GM12873 (cell line): ENCODE results near the gene MYRIP.

Source experiments
- CTCF ChIP-seq: IDR thresholded peaks from 2 replicates; pipeline ENCODE4 v1.5.1; 2012; ENCODE audit warnings: low read depth, mild to moderate bottlenecking, moderate library complexity, low read length, control low read depth; ENCODE audit not compliant: insufficient read depth; ENCODE audit errors: missing control alignments

MYRIP gene

DNA sequence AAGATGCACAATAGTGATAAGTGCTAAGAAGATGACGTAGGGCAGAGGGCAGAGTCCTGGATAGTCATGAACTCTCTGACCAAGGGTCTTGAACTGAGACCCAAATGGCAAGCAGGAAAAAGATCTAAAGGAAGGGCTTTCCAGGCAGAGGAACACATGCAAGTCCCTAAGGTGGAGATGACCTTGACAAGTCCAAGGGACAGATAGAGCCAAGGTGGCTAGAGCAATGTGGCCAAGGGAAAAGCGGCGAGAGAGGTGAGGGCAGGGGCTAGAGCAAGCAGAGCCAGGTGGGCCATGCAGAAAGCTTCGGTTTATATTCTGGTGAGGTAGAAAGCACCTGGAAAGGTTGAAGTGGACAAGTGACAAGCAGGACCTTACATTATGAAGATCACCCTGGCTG lies 414.4 kb downstream of the MYRIP start:
- no peak for TF ChIP-seq CTCF

DNA sequence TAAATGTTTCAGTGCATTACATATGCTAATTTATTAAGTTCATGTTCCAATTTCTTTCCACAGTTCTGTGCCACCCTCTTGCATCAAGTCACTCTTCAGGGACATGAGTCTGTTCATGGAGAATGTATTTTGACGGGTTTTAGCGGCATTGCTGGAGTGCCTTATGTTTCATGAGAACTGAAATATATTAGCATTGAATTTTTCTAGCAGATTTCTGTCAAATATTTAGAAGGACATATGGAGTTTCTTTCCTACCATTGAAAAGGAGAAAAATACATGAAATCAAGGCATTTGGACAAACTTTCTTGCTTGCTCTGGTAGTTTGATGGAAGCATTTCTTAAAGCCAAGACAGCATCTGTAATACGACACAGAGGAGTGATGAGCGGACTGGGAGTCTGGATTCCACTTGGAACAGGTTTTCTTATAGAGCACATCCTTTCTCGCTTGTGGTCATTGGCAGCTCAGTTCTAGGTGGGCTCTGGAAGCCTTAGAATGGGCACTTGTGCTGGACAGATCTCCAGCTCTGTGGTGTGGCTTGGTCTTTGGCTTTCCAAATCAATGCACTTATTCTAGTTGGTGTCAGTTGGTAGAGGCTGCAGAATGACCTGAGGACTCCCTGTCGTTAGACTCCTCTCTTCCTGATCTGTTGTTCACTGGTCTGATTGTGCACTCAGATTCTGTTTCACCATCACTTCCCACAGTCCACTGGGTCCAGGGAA lies 415.5 kb downstream of the MYRIP start:
- TF ChIP-seq CTCF: no peak

GRCh38 chr3:40226636-40227035 lies 417.2 kb downstream of the MYRIP start:
- no peak for TF ChIP-seq CTCF

DNA sequence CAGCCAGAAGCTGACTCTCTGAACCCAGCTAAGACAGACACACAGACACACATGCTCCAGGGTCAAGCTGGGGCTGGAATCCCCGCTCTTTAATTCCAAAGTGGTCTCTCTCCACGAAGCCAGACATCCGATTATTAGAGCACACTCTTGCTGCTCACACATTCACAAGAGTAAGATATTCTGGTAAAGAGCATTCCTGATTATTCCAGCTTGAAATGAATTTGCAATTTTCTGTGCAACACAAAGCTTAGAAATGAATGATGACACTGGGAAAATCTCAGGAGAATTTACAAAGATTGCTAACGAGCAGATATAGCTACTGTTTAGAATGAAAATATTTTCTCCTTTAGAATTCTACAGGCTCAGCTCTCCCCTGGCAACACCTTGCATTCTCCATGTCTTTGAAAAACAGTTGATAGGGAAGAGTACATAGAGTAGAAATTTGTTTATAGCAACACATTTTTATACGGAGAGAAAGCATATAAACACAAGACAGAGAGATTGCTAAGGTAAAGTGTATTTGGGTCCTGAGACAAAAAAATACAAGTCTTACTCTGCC lies 419.5 kb downstream of the MYRIP start:
- TF ChIP-seq CTCF: no peak

- TF ChIP-seq CTCF: no peak
These were observed 420.0 kb downstream of the MYRIP start for GRCh38 chr3:40229386-40229785.

DNA sequence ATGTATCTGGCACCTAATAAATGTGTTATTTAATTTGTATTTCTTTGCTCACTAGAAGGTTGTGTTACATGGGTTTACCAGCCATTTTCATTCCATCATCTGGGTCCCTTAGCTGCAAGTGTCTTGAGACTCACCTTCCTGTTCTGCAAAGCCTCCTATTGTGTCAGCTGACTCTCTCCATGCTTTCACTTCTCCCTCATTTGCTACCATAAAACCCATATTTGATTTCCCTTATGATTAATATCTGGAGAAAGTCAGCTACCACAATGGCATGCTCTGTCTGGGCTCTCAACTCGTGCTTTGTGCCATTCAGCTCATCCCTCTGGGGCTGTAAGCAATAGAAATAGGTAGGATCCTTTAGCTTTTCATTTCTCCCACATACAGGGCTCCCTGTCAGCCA lies 420.6 kb downstream of the MYRIP start:
- no peak for TF ChIP-seq CTCF

- no peak for TF ChIP-seq CTCF
These were observed 421.0 kb downstream of the MYRIP start for GRCh38 chr3:40230382-40230781.

GRCh38 chr3:40232626-40233025 lies 423.2 kb downstream of the MYRIP start:
- TF ChIP-seq CTCF: no peak
